GM12878 (cell line): Measurements from ENCODE around the gene OR52K1. TPM values are rescaled to one million over a fixed set of nuclear protein-coding genes. Genes with fewer than 3 reads are reported as not detected.

ENCODE experiments used
- ATAC-seq: fragments of 200-7000 bp; cut with Tn5 transposase; 3 replicates; pipeline ENCODE4 v1.9.1; 2020; ENCODE audit warnings: mild to moderate bottlenecking, moderate library complexity
- BruUV-seq: library from RNA; stranded (reverse); fragments of 400-500 nt; replicated peaks from 2 replicates; lab custom pipeline; 2021; lab: Mats Ljungman, UMichigan
- CTCF ChIA-PET: fragments of 300-600 bp; sonication (Branson Sonifier 250); formaldehyde crosslinking; extraction: SDS; loops from one replicate; lab custom pipeline; 2021; ENCODE audit warnings: inconsistent platforms; lab: Yijun Ruan, JAX
- POLR2A ChIA-PET: fragments of 350-600 bp; formaldehyde crosslinking; extraction: SDS; loops from one replicate; lab custom pipeline; 2021; ENCODE audit warnings: inconsistent platforms; lab: Charles Lee
- RAD21 ChIA-PET: fragments of 300-600 bp; sonication (Branson Sonifier 250); formaldehyde crosslinking; loops from one replicate; lab custom pipeline; 2023; ENCODE audit warnings: antibody characterized with exemption; ENCODE audit not compliant: unreplicated experiment; lab: Charles Lee
- SMC1A ChIA-PET: fragments of 300-600 bp; sonication (Branson Sonifier 250); formaldehyde crosslinking; loops from one replicate; lab custom pipeline; 2023; ENCODE audit not compliant: unreplicated experiment, uncharacterized antibody; lab: Charles Lee
- DNase-seq: peaks from one replicate; pipeline ENCODE4 v3.0.0-alpha.2; 2011; ENCODE audit warnings: low read depth, low spot score
- FAIRE-seq: peaks from 3 replicates; lab custom pipeline; 2011; peaks lifted over from hg19 to GRCh38; lab: Jason Lieb, UNC
- H2AFZ ChIP-seq: 2 replicates; pipeline ENCODE4 v1.6.0; 2011; ENCODE audit warnings: low read depth, low read length, control low read depth; ENCODE audit not compliant: control insufficient read depth
- H3K27ac ChIP-seq: 2 replicates; pipeline ENCODE4 v1.5.1; 2011; ENCODE audit warnings: control low read depth; ENCODE audit not compliant: control insufficient read depth, insufficient read depth
- H3K27me3 ChIP-seq, 2 experiments: replicated peaks in 1 of 2; 2 replicates each; pipeline versions ENCODE4 v1.6.0 to v1.6.1; 2011; ENCODE audit warnings: low read length in 1 of 2; ENCODE audit not compliant: control insufficient read depth in 2 of 2, insufficient read depth in 2 of 2
- H3K36me3 ChIP-seq, 2 experiments: 2 replicates each; pipeline ENCODE4 v1.5.1; 2011; ENCODE audit warnings: low read length in 1 of 2; ENCODE audit not compliant: control insufficient read depth in 2 of 2, insufficient read depth in 2 of 2
- H3K4me1 ChIP-seq: 2 replicates; pipeline ENCODE4 v1.6.1; 2011; ENCODE audit warnings: mild to moderate bottlenecking, low read length, moderate library complexity, mixed read lengths; ENCODE audit not compliant: control insufficient read depth, insufficient read depth
- H3K4me2 ChIP-seq: 2 replicates; pipeline ENCODE4 v1.6.0; 2011; ENCODE audit warnings: control low read depth; ENCODE audit not compliant: control insufficient read depth, insufficient read depth
- H3K4me3 ChIP-seq: fragments of 200-600 bp; sonication (generic); 2 replicates; pipeline ENCODE4 v1.5.1; 2016
- H3K79me2 ChIP-seq: 2 replicates; pipeline ENCODE4 v1.6.0; 2011; ENCODE audit warnings: low read length; ENCODE audit not compliant: control insufficient read depth, insufficient read depth
- H3K9ac ChIP-seq: 2 replicates; pipeline ENCODE4 v1.8.0; 2011; ENCODE audit warnings: low read length, control low read depth, mixed read lengths; ENCODE audit not compliant: control insufficient read depth, insufficient read depth
- H3K9me3 ChIP-seq: replicated peaks from 3 replicates; pipeline ENCODE4 v1.5.1; 2011; ENCODE audit warnings: mild to moderate bottlenecking, low read length; ENCODE audit not compliant: control insufficient read depth, insufficient read depth
- H4K20me1 ChIP-seq: 2 replicates; pipeline ENCODE4 v1.6.0; 2011; ENCODE audit not compliant: control insufficient read depth, insufficient read depth
- FOXM1 ChIP-seq: IDR thresholded peaks from 2 replicates; pipeline ENCODE4 v1.6.1; 2012; ENCODE audit warnings: low read depth, mild to moderate bottlenecking, inconsistent platforms, low read length, moderate library complexity
- HCFC1 ChIP-seq: fragments of 150-350 bp; IDR thresholded peaks from 2 replicates; pipeline ENCODE4 v1.6.1; 2014; ENCODE audit warnings: low read length
- NKRF ChIP-seq: fragments of 450-650 bp; conservative IDR thresholded peaks from 2 replicates; pipeline ENCODE4 v1.6.1; 2017; ENCODE audit warnings: mild to moderate bottlenecking, moderate library complexity
- RAD21 ChIP-seq: IDR thresholded peaks from 2 replicates; pipeline ENCODE4 v1.6.1; 2011; ENCODE audit warnings: mild to moderate bottlenecking, low read depth, low read length, moderate library complexity; ENCODE audit not compliant: insufficient read depth
- STAT1 ChIP-seq: fragments of 450-650 bp; conservative IDR thresholded peaks from 2 replicates; pipeline ENCODE4 v1.6.1; 2014; ENCODE audit warnings: antibody characterized with exemption, mild to moderate bottlenecking
- WGBS: methylation state at CpG from one replicate; pipeline ENCODE4 v1.1.6; 2016; ENCODE audit warnings: low lambda C conversion rate; ENCODE audit not compliant: insufficient replicate concordance, insufficient coverage; ENCODE audit errors: missing lambda C conversion rate; 5-methylcytosine and 5-hydroxymethylcytosine counted together
- in situ Hi-C: fragments of 300-500 bp; cut with MboI; formaldehyde crosslinking; loops from 9 replicates; pipeline ENCODE4 v1.14.3; 2018; ENCODE audit warnings: mixed read lengths
- intact Hi-C: fragments of 100-400 bp; cut with micrococcal nuclease; formaldehyde crosslinking; loops from one replicate; pipeline ENCODE4 v1.14.2; 2022; ENCODE audit not compliant: unreplicated experiment
- polyA plus RNA-seq, 11 experiments: library from polyadenylated mRNA; depleted of rRNA in 4 of 11; unstranded in 6 of 11; stranded (reverse) in 5 of 11; fragments of >200 nt; fragmentation: Nextera tagmentation in 4 of 11; fragmentation: Illumina TruSeq in 1 of 11; extraction: Ambion mirVana in 4 of 11; extraction: Trizol in 1 of 11; gene quantifications; 1 replicate in 1 of 11; 2 replicates in 10 of 11; pipeline versions ENCODE4 v1.2.1 to v1.2.3, GENCODE V29; 2011 to 2016; ENCODE audit warnings: inconsistent platforms in 2 of 11, missing spikeins in 2 of 11, low read depth in 1 of 11
- total RNA-seq, 4 experiments: library from RNA; depleted of rRNA in 3 of 4; stranded (reverse); fragments of >200 nt in 3 of 4; fragmentation: Illumina TruSeq in 1 of 4; extraction: Trizol in 1 of 4; gene quantifications; 2 replicates each; pipeline versions ENCODE4 v1.2.1 to v1.2.3, GENCODE V29; 2013 to 2021
- TF ChIP-seq, protein P1 (sequence below): IDR thresholded peaks from 2 replicates; pipeline ENCODE4 v1.6.1; 2011; ENCODE audit warnings: low read depth, low read length, improper control_type of control experiment, borderline replicate concordance

The OR52K1 gene
- total and polyA plus RNA-seq, 10 of the 15 experiments (the other 5 are each of a cell fraction or from before 2014, with no cell fraction given) = not detected

DNA sequence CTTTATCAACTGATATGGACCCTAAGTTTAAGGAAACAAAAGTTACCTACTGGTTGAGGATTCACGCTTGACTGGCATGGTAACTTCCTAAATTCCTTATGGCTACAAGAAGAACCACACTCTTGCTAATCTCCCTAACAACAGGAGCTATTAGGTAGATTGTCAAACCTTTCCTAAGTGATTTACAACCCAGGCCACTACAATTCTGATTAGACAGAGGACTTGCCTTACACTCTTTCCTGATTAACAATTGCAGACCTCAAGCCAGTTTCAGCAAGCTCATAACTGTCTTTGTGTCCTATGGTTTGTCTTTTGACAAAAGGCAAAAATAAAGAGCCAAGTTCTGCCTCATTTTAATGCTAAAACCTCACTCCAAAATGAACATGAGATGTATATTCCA is 17.0 kb upstream of the OR52K1 start (continued):
- TF ChIP-seq, protein P1, sequence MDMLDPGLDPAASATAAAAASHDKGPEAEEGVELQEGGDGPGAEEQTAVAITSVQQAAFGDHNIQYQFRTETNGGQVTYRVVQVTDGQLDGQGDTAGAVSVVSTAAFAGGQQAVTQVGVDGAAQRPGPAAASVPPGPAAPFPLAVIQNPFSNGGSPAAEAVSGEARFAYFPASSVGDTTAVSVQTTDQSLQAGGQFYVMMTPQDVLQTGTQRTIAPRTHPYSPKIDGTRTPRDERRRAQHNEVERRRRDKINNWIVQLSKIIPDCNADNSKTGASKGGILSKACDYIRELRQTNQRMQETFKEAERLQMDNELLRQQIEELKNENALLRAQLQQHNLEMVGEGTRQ = no peak
- TF ChIP-seq RAD21 = no peak

DNA sequence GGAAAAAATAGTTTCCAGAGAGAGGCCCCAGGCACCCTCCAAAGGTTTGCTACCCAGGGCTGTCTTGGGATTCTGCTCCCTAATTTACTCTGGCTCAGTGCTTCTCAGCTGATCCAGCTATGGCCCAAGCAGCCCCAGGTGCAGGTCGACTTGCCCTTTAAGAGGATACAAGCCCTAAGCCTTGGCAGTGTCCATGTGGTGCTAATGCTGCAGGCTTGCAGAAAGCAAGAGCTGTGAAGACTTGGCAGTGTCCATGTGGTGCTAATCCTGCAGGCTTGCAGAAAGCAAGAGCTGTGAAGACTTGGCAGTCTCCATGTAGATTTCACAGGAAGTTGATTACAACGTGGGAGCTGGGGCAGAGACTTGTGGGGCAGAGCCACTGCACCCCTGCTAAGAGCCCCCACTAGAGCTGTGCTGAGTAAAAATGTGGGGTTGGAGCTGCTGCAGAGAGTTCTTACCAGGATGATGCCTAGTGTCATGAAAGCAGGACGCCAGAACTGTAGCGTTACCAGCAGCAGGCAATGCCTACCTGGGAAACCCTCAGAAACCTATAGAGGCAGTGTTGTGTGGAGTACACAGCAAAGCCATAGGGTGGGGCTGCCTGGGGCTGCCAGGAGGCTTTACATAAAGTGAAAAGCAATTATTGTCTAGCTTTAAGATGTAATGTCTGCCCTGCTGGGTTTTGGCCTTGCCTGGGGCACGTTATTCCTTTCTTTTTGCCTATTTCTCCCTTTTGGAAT is 16.1 kb upstream of the OR52K1 start:
- Histone ChIP-seq H3K4me2 (no peak overlapping the region), H3K4me3 (no peak overlapping the region), H2AFZ (no peak overlapping the region), H3K4me1 (no peaks in the 10 kb centered on the region; the same call in 1 of the 2 replicates), H3K36me3 (no peaks in the 10 kb centered on the region), H3K27me3 (no peaks in the 10 kb centered on the region), H4K20me1 (no peaks in the 10 kb centered on the region), H3K27ac (no peak overlapping the region), H3K79me2 (no peaks in the 10 kb centered on the region), H3K9ac (no peak overlapping the region), H3K9me3 (peaks cover 7% of the 10 kb centered on the region; the same call in 2 of the 3 replicates)
- WGBS = 10% methylated on average over 5 of the region's 5 CpGs
- DNase-seq = no peak
- no peak for ATAC-seq
- SMC1A ChIA-PET = interaction anchor here (0.9 to 1.0 kb wide), 2 partner anchors 27 to 45 kb away, joined by 3 read pairs; no protein-coding TSS in a partner anchor
- RAD21 ChIA-PET = interaction anchor here (0.7 kb wide), 1 partner anchor 38 kb away, joined by 3 read pairs; no protein-coding TSS in a partner anchor
- CTCF ChIA-PET = interaction anchor here (0.9 to 1.8 kb wide), 2 partner anchors 27 to 279 kb away, joined by 3 to 5 read pairs; no protein-coding TSS in a partner anchor
- no peak for FAIRE-seq
- POLR2A ChIA-PET = no interaction called here
- intact Hi-C loops = no loop called here
- BruUV-seq = no TSS peak
- TF ChIP-seq NKRF (no peak), FOXM1 (no peak), STAT1 (no peak), HCFC1 (no peak)
- in situ Hi-C loops = no loop called here
